ACHN (cell line): ENCODE results near the gene SLC43A1.

Experiments used
- DNase-seq: peaks from one replicate; pipeline ENCODE4 v3.0.0-alpha.2; 2015
- in situ Hi-C: cut with HindIII; loops from 2 replicates; pipeline ENCODE4 v1.10.0; 2017; ENCODE audit warnings: low sequenced_read_pairs, low pct_ligation_motif_present, low pct_unique_long_range_greater_than_20kb

SLC43A1 gene

GRCh38 chr11:57501953-57502352 is 13.5 kb downstream of the SLC43A1 start:
- no peak for DNase-seq
- in situ Hi-C loops = no loop called here

GRCh38 chr11:57500926-57501325 is 14.6 kb downstream of the SLC43A1 start:
- in situ Hi-C loops = no loop called here
- DNase-seq = no peak

- in situ Hi-C loops = no loop called here
- DNase-seq = no peak
Observed at GRCh38 chr11:57500515-57500914, 15.0 kb downstream of the SLC43A1 start.

- in situ Hi-C loops = no loop called here
- no peak for DNase-seq
Observed at GRCh38 chr11:57499983-57500461, 15.5 kb downstream of the SLC43A1 start.

GRCh38 chr11:57499413-57499982 is 16.0 kb downstream of the SLC43A1 start:
- DNase-seq = peak; percentile 85
- in situ Hi-C loops = no loop called here

- in situ Hi-C loops = no loop called here
- no peak for DNase-seq
Observed at GRCh38 chr11:57498540-57498939, 17.0 kb downstream of the SLC43A1 start.

GRCh38 chr11:57497303-57498247 is 17.9 kb downstream of the SLC43A1 start:
- DNase-seq = no peak
- in situ Hi-C loops = no loop called here

GRCh38 chr11:57496109-57496820 is 19.2 kb downstream of the SLC43A1 start:
- no peak for DNase-seq
- in situ Hi-C loops = no loop called here

GRCh38 chr11:57493507-57494503 is 21.7 kb downstream of the SLC43A1 start:
- in situ Hi-C loops = no loop called here
- peak; percentile 41 for DNase-seq

GRCh38 chr11:57491371-57492061 is 24.0 kb downstream of the SLC43A1 start:
- DNase-seq = peak; percentile 40
- in situ Hi-C loops = no loop called here

- in situ Hi-C loops = no loop called here
- DNase-seq = no peak
Observed at GRCh38 chr11:57490456-57491248, 24.9 kb downstream of the SLC43A1 start.

- no peak for DNase-seq
- in situ Hi-C loops = no loop called here
Observed at GRCh38 chr11:57487920-57488659, 27.4 kb downstream of the SLC43A1 start.

- in situ Hi-C loops = no loop called here
- DNase-seq = no peak
Observed at GRCh38 chr11:57487021-57487778, 28.3 kb downstream of the SLC43A1 start.

- no peak for DNase-seq
Observed at GRCh38 chr11:57485217-57485990, 30.1 kb downstream of the SLC43A1 start.

GRCh38 chr11:57484141-57484710 is 31.3 kb downstream of the SLC43A1 start:
- in situ Hi-C loops = no loop called here

More at GRCh38 chr11:57485217-57485990, 30.1 kb downstream of the SLC43A1 start:
- in situ Hi-C loops = no loop called here

More at GRCh38 chr11:57484141-57484710, 31.3 kb downstream of the SLC43A1 start:
- DNase-seq = no peak
